GM12864 (cell line): ENCODE data around the gene ACSF2.

ENCODE experiments used
- DNase-seq: peaks from one replicate; pipeline ENCODE4 v3.0.0-alpha.2; 2011; ENCODE audit warnings: low read depth
- H3K4me3 ChIP-seq: 2 replicates; pipeline ENCODE4 v1.5.1; 2011; ENCODE audit warnings: mild to moderate bottlenecking, low read depth, low read length, control low read depth
- CTCF ChIP-seq: IDR thresholded peaks from 2 replicates; pipeline ENCODE4 v1.5.1; 2011; ENCODE audit warnings: low read depth, mild to moderate bottlenecking, moderate library complexity, low read length, control low read depth, inconsistent platforms; ENCODE audit errors: missing control alignments

Gene ACSF2

GRCh38 chr17:50517011-50517410 lies 91.0 kb downstream of the ACSF2 start:
- no peak overlapping the region for H3K4me3 ChIP-seq
- no peak for TF ChIP-seq CTCF

GRCh38 chr17:50517504-50518383 lies 91.7 kb downstream of the ACSF2 start:
- DNase-seq = no peak
- TF ChIP-seq CTCF = no peak
- no peak overlapping the region for H3K4me3 ChIP-seq

More at GRCh38 chr17:50517011-50517410, 91.0 kb downstream of the ACSF2 start:
- DNase-seq = no peak

GRCh38 chr17:50518384-50519023 lies 92.5 kb downstream of the ACSF2 start:
- no peak overlapping the region for H3K4me3 ChIP-seq
- no peak for DNase-seq
- TF ChIP-seq CTCF = no peak

- TF ChIP-seq CTCF = no peak
- no peak for DNase-seq
- H3K4me3 ChIP-seq = no peak overlapping the region
Measured at GRCh38 chr17:50519141-50519834, 93.3 kb downstream of the ACSF2 start.

GRCh38 chr17:50520483-50520882 lies 94.5 kb downstream of the ACSF2 start:
- no peak overlapping the region for H3K4me3 ChIP-seq
- DNase-seq = no peak
- no peak for TF ChIP-seq CTCF

GRCh38 chr17:50521514-50521913 lies 95.5 kb downstream of the ACSF2 start:
- DNase-seq = no peak
- no peak for TF ChIP-seq CTCF
- no peak overlapping the region for H3K4me3 ChIP-seq
